Loucy (cell line): ENCODE measurements around the gene TMEM54.

Experiments used
- CTCF ChIP-seq: fragments of 200-600 bp; sonication (generic); conservative IDR thresholded peaks from 2 replicates; pipeline ENCODE4 v1.5.1; 2014; ENCODE audit warnings: mild to moderate bottlenecking, antibody characterized with exemption, low read length
- EZH2phosphoT487 ChIP-seq: fragments of 200-600 bp; IDR thresholded peaks from 2 replicates; pipeline ENCODE4 v1.6.1; 2018; ENCODE audit warnings: antibody characterized with exemption, mild to moderate bottlenecking, moderate library complexity, borderline replicate concordance

- no peak for TF ChIP-seq CTCF
- TF ChIP-seq EZH2phosphoT487: no peak
These were observed 5.6 kb downstream of the TMEM54 start for GRCh38 chr1:32895325-32896215.
